ENCODE results near the gene BLTP3B. TPM values are rescaled to one million over a fixed set of nuclear protein-coding genes. Genes with fewer than 3 reads are reported as not detected.

BLTP3B gene
- total RNA-seq, 4 donors from 2014 or later = 20.2 to 51.5 (median 46.2) TPM

- no peak for TF ChIP-seq CTCF (IDR thresholded peaks at IDR 0.05; ENCODE audit: low read depth)
Observed at GRCh38 chr12:100185361-100185894, 42.8 kb upstream of the BLTP3B start.

GRCh38 chr12:100184549-100185145 is 42.0 kb upstream of the BLTP3B start:
- TF ChIP-seq CTCF (IDR thresholded peaks at IDR 0.05; ENCODE audit: low read depth) = no peak

GRCh38 chr12:100179252-100179651 is 36.6 kb upstream of the BLTP3B start:
- no peak for TF ChIP-seq CTCF (IDR thresholded peaks at IDR 0.05; ENCODE audit: low read depth)

- TF ChIP-seq CTCF (IDR thresholded peaks at IDR 0.05; ENCODE audit: low read depth) = no peak
Observed at GRCh38 chr12:100174495-100174894, 31.8 kb upstream of the BLTP3B start.

GRCh38 chr12:100173111-100173510 is 30.4 kb upstream of the BLTP3B start:
- no peak for TF ChIP-seq CTCF (IDR thresholded peaks at IDR 0.05; ENCODE audit: low read depth)

- no peak for TF ChIP-seq CTCF (IDR thresholded peaks at IDR 0.05; ENCODE audit: low read depth)
Observed at GRCh38 chr12:100171248-100171647, 28.6 kb upstream of the BLTP3B start.

- no peak for TF ChIP-seq CTCF (IDR thresholded peaks at IDR 0.05; ENCODE audit: low read depth)
Observed at GRCh38 chr12:100170313-100170858, 27.7 kb upstream of the BLTP3B start.

All from subcutaneous adipose tissue (tissue), 4 donors.